ENCODE data around the gene PELI2. TPM values are rescaled to one million over a fixed set of nuclear protein-coding genes. Genes with fewer than 3 reads are reported as not detected.

The PELI2 gene
- total and polyA plus RNA-seq, 2 experiments from 2014 or later = 4.3 to 16.1 TPM

DNA sequence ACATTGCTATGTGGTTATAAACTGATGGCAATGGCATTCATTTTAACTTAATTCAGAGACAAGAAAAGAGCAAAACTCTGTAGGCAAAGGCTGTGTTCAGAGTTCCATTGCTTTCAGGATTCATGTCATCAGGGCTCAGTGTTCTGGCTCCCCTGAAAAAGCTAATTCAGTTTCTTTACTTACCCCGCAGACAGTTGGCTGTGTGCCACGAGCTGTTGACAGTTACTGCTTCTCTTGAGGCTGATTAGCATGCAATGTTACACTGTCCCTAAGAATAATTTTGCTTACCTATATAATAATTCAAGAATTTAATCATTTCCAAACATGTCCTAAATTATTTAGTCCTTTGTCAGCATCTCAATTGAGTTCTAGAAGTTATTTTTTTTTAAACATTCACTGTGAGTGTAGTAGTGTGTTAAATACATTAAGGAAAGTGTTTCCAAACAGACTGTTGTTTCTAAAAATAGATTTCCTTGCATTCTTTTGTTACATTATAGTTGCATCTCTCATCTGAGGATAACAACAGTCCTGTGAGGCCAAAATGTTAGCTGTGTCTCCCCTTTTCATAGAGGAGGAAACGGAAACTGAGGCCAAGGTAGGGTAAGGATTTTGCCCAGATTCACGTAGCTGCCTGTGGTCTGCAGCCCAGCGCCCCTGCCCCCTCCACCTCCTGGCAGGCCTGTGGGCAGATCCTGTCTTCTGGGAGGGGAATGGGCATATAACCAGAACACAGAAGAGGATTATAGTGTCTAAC, 98.6 kb downstream of the PELI2 start:
- no peak overlapping the region for H3K4me2 ChIP-seq
- H3K9me2 ChIP-seq (replicated peaks; ENCODE audit: insufficient read depth) = no peaks in the 10 kb centered on the region
- no peak overlapping the region for H3K4me3 ChIP-seq
- WGBS (ENCODE audit: low lambda C conversion rate, missing lambda C conversion rate) = 44% methylated on average over 5 of the region's 5 CpGs
- no peaks in the 10 kb centered on the region for H3K27me3 ChIP-seq
- H4K20me1 ChIP-seq (ENCODE audit: insufficient read depth, poor library complexity, severe bottlenecking) = no peaks in the 10 kb centered on the region
- H3K79me2 ChIP-seq = peaks cover 2% of the 10 kb centered on the region
- H3K36me3 ChIP-seq (replicated peaks; ENCODE audit: insufficient read depth, low read depth) = no peaks in the 10 kb centered on the region
- H3K4me1 ChIP-seq (ENCODE audit: insufficient read depth) = peaks cover 18% of the 10 kb centered on the region
- no peak for TF ChIP-seq EZH2 (IDR thresholded peaks at IDR 0.05; ENCODE audit: borderline replicate concordance)
- no peak for TF ChIP-seq EZH2phosphoT487 (IDR thresholded peaks at IDR 0.05; ENCODE audit: low read depth, severe bottlenecking, unreplicated experiment)
- no peak overlapping the region for H2AFZ ChIP-seq
- peak; percentile 38 for DNase-seq (ENCODE audit: low spot score)
- H3K9me3 ChIP-seq (ENCODE audit: low read depth) = no peaks in the 10 kb centered on the region
- H3K27ac ChIP-seq = peak overlapping the region; percentile 16

- no peak overlapping the region for H3K4me2 ChIP-seq
- H3K4me1 ChIP-seq (ENCODE audit: insufficient read depth) = peaks cover 18% of the 10 kb centered on the region
- H3K79me2 ChIP-seq = peaks cover 2% of the 10 kb centered on the region
- no peak for DNase-seq (ENCODE audit: low spot score)
- WGBS (ENCODE audit: low lambda C conversion rate, missing lambda C conversion rate) = 56% methylated on average over 7 of the region's 7 CpGs
- no peak overlapping the region for H3K4me3 ChIP-seq
- H4K20me1 ChIP-seq (ENCODE audit: insufficient read depth, poor library complexity, severe bottlenecking) = no peaks in the 10 kb centered on the region
- H3K36me3 ChIP-seq (replicated peaks; ENCODE audit: insufficient read depth, low read depth) = no peaks in the 10 kb centered on the region
- peak overlapping the region; percentile 16 for H3K27ac ChIP-seq
- no peaks in the 10 kb centered on the region for H3K9me3 ChIP-seq (ENCODE audit: low read depth)
- H3K9me2 ChIP-seq (replicated peaks; ENCODE audit: insufficient read depth) = no peaks in the 10 kb centered on the region
- H3K27me3 ChIP-seq = no peaks in the 10 kb centered on the region
- TF ChIP-seq CTCF (IDR thresholded peaks at IDR 0.05; ENCODE audit: poor library complexity) (no peak), EZH2 (IDR thresholded peaks at IDR 0.05; ENCODE audit: borderline replicate concordance) (no peak), EZH2phosphoT487 (IDR thresholded peaks at IDR 0.05; ENCODE audit: low read depth, severe bottlenecking, unreplicated experiment) (no peak)
- no peak overlapping the region for H2AFZ ChIP-seq
Measured at GRCh38 chr14:56217380-56218045, 99.3 kb downstream of the PELI2 start.

GRCh38 chr14:56219666-56220413, 101.6 kb downstream of the PELI2 start:
- no peaks in the 10 kb centered on the region for H3K79me2 ChIP-seq
- no peak overlapping the region for H3K27ac ChIP-seq
- no peaks in the 10 kb centered on the region for H3K9me2 ChIP-seq (replicated peaks; ENCODE audit: insufficient read depth)
- no peak overlapping the region for H2AFZ ChIP-seq
- no peak for DNase-seq (ENCODE audit: low spot score)
- H3K36me3 ChIP-seq (replicated peaks; ENCODE audit: insufficient read depth, low read depth) = no peaks in the 10 kb centered on the region
- H4K20me1 ChIP-seq (ENCODE audit: insufficient read depth, poor library complexity, severe bottlenecking) = no peaks in the 10 kb centered on the region
- H3K4me1 ChIP-seq (ENCODE audit: insufficient read depth) = peaks cover 31% of the 10 kb centered on the region
- no peak overlapping the region for H3K4me3 ChIP-seq
- H3K9me3 ChIP-seq (ENCODE audit: low read depth) = no peaks in the 10 kb centered on the region
- WGBS (ENCODE audit: low lambda C conversion rate, missing lambda C conversion rate) = 58% methylated on average over 7 of the region's 7 CpGs
- H3K4me2 ChIP-seq = no peak overlapping the region
- no peaks in the 10 kb centered on the region for H3K27me3 ChIP-seq
- no peak for TF ChIP-seq CTCF (IDR thresholded peaks at IDR 0.05; ENCODE audit: poor library complexity)
- TF ChIP-seq EZH2phosphoT487 (IDR thresholded peaks at IDR 0.05; ENCODE audit: low read depth, severe bottlenecking, unreplicated experiment) = no peak
- no peak for TF ChIP-seq EZH2 (IDR thresholded peaks at IDR 0.05; ENCODE audit: borderline replicate concordance)

All from hepatocyte (in vitro differentiated cells).